Activated CD8-positive, alpha-beta memory T cell treated with anti-CD3 and anti-CD28 coated beads, Interleukin-2, amount 50 U/mL, for 48 hours (primary cell): Measurements from ENCODE around the gene PARP3.
"Not testable (repeated sequence)": the region's sequence is repeated elsewhere in the genome, so short reads cannot be mapped to it uniquely, and the experiment has no call there.

ENCODE experiments used
- DNase-seq: peaks from one replicate; pipeline ENCODE4 v3.0.0-alpha.2; 2020

The PARP3 gene

GRCh38 chr3:51941798-51942602, at the start of gene PARP3, which contains the start of gene RRP9:
Gene PARP3, plus strand, starts transcription at chr3:51942363. Its CDS starts 993 bp downstream, at chr3:51943356.
Gene RRP9, minus strand, starts transcription at chr3:51941904. Its CDS starts 37 bp downstream, at chr3:51941867.
- DNase-seq: peak; percentile 98

GRCh38 chr3:51894391-51894790, 47.8 kb upstream of the PARP3 start:
- DNase-seq: no peak

- DNase-seq: no peak
Measured at GRCh38 chr3:51894939-51895338, 47.2 kb upstream of the PARP3 start.

- DNase-seq: no peak
Measured at GRCh38 chr3:51896607-51897305, 45.4 kb upstream of the PARP3 start.

GRCh38 chr3:51897391-51897790, 44.8 kb upstream of the PARP3 start:
- no peak for DNase-seq

- DNase-seq: not testable (repeated sequence)
Measured at GRCh38 chr3:51900043-51900442, 42.1 kb upstream of the PARP3 start.

GRCh38 chr3:51902361-51902760, 39.8 kb upstream of the PARP3 start:
- DNase-seq: not testable (repeated sequence)

GRCh38 chr3:51904034-51904823, 37.9 kb upstream of the PARP3 start:
- DNase-seq: no peak

- no peak for DNase-seq
Measured at GRCh38 chr3:51908026-51908425, 34.1 kb upstream of the PARP3 start.

GRCh38 chr3:51916418-51916817, 25.7 kb upstream of the PARP3 start:
- no peak for DNase-seq

- peak; percentile 28 for DNase-seq
Measured at GRCh38 chr3:51921081-51921578, 21.0 kb upstream of the PARP3 start.

GRCh38 chr3:51927061-51927977, 14.8 kb upstream of the PARP3 start:
- DNase-seq: peak; percentile 23

GRCh38 chr3:51928438-51928837, 13.7 kb upstream of the PARP3 start:
- peak; percentile 44 for DNase-seq

- peak; percentile 13 for DNase-seq
Measured at GRCh38 chr3:51928981-51929380, 13.2 kb upstream of the PARP3 start.

- peak; percentile 26 for DNase-seq
Measured at GRCh38 chr3:51929420-51930003, 12.7 kb upstream of the PARP3 start.

GRCh38 chr3:51930439-51930838, 11.7 kb upstream of the PARP3 start:
- DNase-seq: peak; percentile 29

- DNase-seq: peak; percentile 37
Measured at GRCh38 chr3:51931756-51932155, 10.4 kb upstream of the PARP3 start.

- DNase-seq: peak; percentile 45
Measured at GRCh38 chr3:51932471-51933370, 9.4 kb upstream of the PARP3 start.

- peak; percentile 42 for DNase-seq
Measured at GRCh38 chr3:51933471-51934138, 8.6 kb upstream of the PARP3 start.
